Amygdala (tissue), 56 donors: Measurements from ENCODE around the gene NCAM1.
"Not testable (repeated sequence)": the region's sequence is repeated elsewhere in the genome, so short reads cannot be mapped to it uniquely, and the experiment has no call there.

ENCODE experiments used
- DNase-seq, 56 donors: peaks; one replicate each; lab custom pipeline; 2025; lab: John Stamatoyannopoulos, UW

Gene NCAM1

DNA sequence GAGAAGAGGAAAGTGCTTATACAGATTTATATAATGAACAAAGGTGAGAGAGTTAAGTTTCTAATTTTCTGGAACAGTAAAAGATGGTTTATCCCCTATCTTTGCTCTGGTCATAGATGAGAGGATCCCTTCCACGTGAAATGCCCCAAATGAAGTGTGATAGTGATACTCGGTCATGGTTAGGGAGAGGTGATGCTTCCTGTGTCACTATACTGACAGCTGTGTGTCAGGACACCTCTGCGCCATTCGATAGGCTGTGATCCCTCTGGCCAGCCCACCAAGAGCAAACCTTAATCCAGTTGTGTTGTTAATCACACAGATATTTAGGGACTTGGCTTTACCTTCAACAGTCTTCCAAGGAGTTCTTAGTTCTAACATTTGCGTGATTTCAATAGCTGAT, 57.7 kb downstream of the NCAM1 start:
- DNase-seq: no peak

DNA sequence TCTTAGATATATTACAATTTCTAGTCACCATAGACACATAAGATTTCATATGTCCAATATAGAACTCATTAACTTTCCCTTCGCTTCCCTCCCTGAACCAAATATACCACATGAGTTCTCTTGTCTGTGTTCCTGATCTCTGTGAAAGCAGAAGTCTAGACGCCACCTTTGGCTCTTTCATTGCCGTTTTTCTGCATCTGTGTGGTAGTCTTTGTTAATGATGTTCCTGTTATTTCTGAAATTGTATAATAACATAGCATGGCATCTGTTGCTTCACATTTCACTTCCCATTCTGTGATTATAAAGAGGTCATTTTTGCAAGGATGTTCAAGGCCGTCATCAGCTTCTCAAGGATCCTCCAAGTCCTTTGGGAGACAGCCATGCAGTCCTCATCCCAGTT, 58.5 kb downstream of the NCAM1 start:
- no peak for DNase-seq

GRCh38 chr11:113021111-113021510, 59.9 kb downstream of the NCAM1 start:
- DNase-seq: no peak

GRCh38 chr11:113022262-113022661, 61.0 kb downstream of the NCAM1 start:
- DNase-seq: no peak

DNA sequence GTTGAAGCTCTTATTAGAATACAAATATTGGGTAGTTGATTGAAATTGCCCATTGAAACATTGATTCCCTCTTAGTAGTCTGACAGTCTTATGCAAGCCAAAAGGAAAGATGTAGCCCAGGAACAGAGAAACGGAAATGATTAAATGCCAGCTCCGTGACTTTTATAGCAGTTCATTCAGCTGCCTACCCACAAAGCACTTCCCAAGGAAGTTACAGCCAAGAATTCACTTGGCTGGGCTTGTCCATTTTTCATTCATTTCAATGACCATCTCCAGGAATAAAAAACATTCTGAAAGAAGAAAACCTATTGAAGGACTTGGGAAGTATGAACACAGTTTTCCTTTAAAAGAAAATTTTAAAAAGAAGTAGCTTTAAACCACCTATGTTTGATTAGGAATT, 62.0 kb downstream of the NCAM1 start:
- no peak for DNase-seq

- DNase-seq: no peak
Observed at GRCh38 chr11:113023986-113024385, 62.8 kb downstream of the NCAM1 start.

GRCh38 chr11:113026778-113027177, 65.6 kb downstream of the NCAM1 start:
- DNase-seq: no peak

DNA sequence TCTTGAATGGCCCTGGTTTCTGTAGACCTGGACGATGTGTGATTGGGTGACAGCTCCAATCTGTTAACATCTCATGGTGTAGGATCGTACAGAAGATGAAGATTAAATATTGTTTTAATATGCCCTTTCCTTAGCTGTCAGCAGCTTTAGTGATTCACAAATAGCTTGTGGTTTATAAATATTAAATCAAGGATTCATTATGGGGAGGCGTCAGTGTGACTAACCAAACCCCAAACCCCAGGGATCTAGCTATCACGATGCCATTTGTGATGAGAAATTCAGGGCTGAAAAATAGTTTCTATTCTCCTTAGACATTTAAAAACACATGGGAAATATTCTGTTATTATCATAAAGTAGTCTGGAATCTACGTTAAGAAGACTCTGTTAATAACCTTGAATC, 73.4 kb downstream of the NCAM1 start:
- no peak for DNase-seq

DNA sequence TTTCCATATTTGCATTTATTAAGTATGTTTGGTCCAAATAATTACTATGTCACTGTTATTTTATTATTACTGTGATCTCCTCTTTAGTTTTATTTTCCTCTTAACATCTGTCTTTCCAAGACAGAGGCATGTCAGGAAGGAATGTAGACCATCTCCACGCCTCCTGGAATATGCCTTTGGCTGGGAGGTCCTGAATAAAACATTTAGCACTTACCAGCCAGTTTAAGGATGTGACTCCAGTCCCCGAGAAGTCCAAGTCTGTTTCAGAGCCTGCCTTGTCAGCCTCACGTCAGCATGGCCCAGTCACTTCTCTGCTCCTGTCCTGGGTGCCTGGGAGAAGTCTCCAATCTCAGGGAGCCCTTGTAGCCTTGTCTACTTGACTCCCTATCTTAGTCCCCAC, 74.5 kb downstream of the NCAM1 start:
- no peak for DNase-seq

- no peak for DNase-seq
Observed at GRCh38 chr11:113043698-113044097, 82.5 kb downstream of the NCAM1 start.

DNA sequence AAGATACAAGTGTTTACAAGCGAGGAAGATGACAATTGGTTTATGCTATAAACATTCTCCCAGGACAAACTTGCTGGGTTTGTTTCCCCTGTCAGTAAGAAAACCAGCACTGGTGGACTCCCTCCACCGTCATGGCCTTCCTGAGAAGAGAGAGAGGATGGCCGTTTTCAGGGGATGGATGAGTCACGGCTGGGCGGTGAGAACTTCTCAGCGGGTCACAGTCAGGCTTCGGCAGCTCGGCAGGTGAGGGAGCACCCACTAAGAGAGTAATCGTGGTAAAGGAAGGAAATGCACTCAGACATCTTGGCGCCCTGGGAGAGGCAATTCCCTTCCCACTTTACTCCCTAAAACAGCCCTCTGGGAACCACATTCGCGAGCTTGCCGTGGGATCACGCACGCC, 83.9 kb downstream of the NCAM1 start:
- DNase-seq: no peak

DNA sequence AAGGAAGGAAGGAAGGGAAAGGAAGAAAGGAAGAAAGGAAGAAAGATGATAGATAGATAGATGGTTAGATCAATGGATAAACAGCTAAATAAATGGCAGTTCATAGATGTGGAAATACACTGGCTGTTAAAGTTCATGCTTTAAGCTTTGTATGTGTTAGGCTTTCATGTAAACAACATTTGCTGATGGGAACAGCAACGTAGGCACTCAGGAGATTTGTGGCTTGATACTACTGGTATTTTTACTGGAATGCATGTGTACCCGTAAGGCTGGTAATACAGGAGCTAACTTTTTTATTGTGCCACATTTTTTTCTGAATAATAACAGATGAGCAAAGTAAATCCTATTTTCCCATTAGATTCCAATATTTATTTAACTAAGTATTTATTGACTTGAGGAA, 85.6 kb downstream of the NCAM1 start:
- DNase-seq: no peak

GRCh38 chr11:113048820-113049768, 87.9 kb downstream of the NCAM1 start:
- no peak for DNase-seq

DNA sequence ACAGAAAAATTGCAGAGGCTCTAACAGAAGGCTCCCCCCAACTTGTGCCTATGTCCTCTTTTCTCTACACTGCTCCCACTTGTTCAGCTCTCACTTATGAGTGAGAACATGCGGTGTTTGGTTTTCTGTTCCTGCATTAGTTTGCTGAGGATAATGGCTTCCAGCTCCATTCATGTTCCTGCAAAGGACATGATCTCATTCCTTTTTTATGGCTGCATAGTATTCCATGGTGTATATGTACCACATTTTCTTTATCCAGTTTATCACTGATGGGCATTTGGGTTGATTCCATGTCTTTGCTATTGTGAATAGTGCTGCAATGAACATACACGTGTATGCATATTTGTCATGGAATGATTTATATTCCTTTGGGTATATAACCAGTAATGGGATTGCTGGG, 91.8 kb downstream of the NCAM1 start:
- DNase-seq: not testable (repeated sequence)

GRCh38 chr11:113057038-113057437, 95.8 kb downstream of the NCAM1 start:
- no peak for DNase-seq

GRCh38 chr11:113059548-113059947, 98.3 kb downstream of the NCAM1 start:
- no peak for DNase-seq

- DNase-seq: no peak
Observed at GRCh38 chr11:113065330-113065729, 104.1 kb downstream of the NCAM1 start.

DNA sequence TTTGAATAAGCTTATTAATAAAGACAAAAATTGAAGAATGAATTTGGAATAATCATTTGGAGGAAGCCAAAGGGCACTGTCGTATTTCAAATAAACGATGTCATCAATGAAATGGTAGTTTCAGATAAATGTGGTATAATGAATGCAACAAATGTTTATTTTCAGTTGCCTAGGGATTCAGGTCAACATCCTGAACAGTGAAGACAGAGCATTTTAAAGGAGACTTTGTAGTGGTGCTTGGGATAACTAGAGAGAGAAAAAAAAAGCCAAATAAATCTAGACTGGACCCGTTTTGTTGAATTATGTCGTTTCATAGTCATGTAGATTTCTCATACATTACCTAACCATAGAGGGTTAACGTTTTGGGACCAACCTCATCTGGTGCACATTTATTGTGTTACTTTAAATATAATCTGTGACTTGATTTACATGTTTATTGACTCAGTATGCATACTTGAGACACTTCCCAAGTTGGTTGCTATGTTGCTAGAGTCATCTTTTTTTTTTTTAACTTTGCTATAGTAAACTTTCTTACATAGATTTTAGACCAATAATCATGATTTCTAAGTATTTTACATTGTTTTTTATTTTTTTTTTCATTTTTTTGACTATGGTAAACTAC, 111.1 kb downstream of the NCAM1 start:
- DNase-seq: no peak

DNA sequence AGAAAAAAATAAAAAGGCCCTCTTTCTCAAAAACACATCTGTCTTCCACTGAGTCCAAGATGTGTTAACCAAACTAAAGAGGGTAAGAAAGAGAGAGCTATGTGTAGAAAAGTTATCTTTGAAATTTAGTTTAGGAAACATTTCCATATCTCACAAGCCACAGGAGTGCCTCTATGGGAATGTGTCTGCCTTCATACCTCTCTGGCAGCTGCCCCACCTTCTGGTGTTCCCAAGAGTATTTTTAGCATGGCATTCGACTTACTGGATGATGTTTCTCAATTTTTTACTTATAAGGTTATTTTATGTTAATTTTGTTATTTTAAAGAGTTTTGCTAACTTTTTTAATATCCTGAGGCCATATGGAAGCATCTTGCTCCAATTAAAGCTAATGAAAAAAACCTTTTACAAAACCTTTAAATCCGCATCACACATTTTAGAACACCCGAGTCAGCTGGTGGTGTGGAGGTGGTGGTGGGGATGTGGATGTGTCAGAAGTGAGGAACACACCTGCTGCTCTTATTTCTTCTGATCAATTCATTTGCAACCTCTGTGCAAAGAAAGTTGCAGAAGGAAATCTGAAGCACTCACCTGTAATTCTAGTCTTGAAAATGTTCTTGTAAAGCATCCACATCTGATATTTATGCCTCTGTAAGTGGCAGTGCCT, 112.2 kb downstream of the NCAM1 start:
- peak in 1 of 56 donors; percentile 6 for DNase-seq

GRCh38 chr11:113075586-113076095, 114.4 kb downstream of the NCAM1 start:
- no peak for DNase-seq

DNA sequence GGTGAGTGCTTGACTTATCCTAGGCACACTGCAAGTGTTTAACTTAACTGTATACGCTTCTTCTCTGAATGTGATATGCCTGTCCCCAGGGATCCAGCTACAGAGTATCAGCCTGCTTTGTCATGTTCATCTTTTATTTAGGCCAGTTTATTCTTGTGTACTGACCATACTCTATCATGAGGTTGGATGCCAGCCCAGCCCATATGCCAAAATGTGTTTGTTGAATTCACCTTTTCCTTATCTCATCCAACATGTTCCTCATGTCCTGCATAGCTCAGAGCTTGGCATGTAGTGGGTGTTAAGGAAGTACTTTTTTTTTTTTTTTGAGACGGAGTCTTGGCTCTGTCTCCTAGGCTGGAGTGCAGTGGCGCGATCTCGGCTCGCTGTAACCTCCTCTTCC, 116.2 kb downstream of the NCAM1 start:
- no peak for DNase-seq
